KG1 (cell line): Measurements from ENCODE around the gene PDIA6.
"Not testable (repeated sequence)": the region's sequence is repeated elsewhere in the genome, so short reads cannot be mapped to it uniquely, and the experiment has no call there.

ENCODE experiments used
- DNase-seq: peaks from one replicate; lab custom pipeline; 2025; lab: John Stamatoyannopoulos, UW

Gene PDIA6

DNA sequence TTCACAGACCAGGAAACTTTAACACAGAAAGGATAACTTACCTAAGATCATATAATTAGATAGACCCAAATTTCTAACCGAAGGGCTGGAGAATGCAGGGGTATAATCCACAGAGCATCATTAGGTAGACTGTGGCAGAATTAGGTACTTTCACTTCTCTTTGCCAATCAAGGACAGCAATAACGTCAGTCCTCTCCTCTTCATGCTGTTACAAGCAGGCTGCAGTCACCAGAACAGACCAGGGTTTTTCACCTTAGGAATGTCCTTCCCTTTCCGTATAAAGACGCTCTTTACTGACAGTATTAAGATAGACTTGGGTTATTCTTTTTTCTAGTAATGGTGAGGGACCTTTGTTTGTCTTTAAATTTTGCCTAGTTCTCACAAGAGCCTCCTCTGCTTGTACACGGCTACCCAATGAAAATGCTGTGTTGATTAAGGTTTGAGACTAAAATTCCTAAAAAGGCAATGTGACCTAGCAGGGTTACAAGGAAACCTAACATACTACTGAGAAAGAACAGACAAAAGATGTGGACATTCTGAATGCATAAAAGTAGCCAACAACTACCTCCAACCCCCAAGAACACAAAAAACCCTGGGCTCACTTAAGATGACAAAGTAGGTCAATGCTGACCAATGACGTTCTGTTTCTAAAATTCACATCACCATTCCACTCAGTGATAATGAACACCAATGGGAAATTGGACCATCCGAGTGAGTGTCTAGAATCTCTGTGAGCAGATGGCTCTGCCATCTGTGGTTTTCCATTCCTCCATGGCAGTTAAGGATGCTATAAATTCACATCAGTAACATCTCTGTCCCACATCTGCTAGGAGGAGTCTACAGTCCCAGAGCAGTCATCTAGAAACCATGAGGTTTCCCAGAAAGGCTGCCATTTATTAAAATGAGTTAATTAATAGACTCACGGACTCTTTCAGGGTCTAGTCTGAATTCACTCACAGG lies 2.1 kb downstream of the PDIA6 start:
- DNase-seq = no peak

DNA sequence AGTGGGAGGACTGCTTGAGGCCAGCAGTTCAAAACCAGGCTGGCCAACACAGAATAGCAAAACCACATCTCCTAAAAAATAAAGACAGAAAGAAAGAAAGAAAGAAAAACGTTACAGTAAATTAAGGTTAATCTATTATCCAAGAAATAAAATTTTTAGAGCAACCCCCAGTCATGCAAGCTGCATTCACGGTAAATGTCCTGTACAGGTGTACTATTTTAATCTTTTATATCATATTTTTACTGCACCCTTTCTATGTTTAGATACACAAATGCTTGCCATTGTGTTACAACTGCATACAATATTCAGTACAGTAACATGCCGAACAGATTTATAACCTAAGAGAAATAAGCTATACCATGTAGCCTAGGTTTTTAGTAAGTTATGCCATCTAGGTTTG lies 6.0 kb downstream of the PDIA6 start:
- DNase-seq = no peak

DNA sequence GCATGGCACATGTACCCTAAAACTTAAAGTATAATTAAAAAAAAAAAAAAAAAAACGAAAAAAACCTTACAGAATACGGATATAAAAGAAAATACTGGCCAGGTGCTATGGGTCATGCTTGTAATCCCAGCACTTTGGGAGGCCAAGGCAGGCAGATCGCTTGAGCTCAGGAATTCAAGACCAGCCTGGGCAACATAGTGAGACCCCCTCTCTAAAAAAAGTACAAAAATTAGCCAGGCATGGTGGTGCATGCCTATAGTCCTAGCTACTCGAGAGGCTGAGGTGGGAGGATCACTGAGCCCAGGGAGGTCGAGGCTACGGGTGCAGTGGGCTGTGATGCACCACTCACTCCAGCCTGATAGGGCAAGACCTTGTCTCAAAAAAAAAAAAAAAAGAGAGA lies 6.6 kb downstream of the PDIA6 start:
- DNase-seq = not testable (repeated sequence)

DNA sequence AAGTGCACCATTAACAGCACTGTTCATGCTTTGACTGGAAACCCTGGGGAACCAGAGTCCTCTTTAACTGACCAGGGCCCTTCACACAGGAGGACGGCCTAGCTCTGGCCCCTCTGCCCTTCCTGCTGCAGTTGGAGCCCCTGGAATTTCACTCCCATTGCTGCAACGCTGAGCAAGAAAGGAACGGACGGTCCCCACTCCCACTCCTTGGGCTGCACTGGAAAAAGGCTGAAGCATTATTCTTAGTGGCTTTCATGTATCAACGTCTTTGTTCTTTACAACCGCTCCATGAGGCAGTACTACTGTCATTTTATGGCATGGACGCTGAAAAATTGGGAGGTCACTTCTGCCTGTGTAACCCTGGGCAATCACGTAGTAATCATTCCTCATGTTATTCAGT lies 9.9 kb downstream of the PDIA6 start:
- DNase-seq = no peak

DNA sequence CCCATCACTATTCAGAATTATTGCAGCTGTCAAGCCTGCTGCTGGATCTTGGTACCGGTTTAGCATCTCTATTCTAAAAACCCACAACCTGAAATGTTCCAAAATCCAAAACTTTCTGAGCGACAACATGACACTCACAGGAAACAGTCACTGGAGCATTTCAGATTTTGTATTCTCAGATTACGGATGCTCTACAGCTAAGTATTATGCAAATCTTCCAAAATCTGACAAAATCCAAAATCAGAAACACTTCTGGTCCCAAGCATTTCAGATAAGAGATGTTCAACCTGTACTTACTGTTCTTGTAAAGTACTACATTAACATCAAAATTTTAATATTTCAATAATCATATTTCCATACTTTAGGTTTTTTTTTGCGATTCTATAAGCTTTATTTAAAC lies 12.4 kb downstream of the PDIA6 start:
- DNase-seq = no peak

DNA sequence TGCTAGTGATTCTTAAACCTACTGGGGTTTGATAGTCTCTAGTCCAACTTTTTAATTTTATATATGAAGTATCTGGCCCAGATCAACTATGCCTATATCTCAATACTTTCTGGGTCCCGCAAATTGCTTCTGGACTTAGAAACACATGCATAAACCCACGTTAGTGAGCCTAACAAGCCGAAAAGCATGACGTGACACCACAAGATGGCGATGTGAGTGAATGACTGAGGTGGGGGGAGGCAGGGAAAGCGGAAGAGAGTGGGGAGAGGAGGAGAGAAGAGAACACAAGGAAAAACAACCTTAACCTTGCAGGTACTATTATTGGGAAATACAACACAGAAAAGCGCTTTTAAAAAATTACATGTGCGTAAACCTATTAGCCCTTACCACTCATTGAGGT lies 13.8 kb downstream of the PDIA6 start:
- DNase-seq = no peak

DNA sequence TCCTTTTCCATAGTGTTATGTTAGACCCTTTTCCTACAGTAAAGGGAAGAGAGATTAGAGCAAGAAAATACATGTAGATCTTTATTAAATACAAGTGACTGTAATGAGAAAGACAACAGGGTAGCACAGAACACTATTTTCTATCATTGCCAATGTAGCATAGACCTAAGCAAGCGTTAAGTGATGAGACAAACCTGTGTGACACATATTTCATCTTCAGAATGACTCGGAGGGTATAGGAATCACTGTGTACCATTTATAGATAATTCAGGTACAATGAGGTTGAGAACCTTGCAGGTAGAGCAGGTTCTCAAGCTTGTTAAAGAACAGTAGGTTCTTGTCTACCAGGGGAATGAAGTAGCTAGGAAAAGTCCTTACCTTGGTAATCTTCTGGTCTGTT lies 15.9 kb downstream of the PDIA6 start:
- no peak for DNase-seq

DNA sequence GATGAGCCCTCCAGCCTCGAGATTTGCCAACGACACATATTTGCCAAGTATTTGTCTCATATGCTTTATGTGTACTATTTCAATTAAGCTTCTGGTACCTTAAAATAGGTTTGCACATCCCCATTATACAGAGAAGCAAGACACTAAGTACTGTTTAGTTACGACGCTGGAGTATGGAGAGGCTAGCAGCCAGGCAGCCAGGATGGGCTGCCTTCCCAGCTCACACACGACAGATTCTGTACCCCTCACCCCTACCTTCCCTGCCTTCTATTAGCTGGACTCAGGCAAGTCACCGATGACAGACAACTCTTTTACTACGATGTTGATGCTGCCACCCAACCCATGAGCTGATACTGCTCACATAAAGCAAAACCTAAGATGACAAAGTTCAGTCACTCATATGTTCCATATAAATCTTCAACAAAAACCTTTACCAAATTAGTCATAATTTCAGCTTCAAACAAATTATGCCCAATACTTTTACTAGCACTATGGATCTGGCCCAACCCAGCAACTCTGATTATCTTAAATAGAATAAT lies 17.0 kb downstream of the PDIA6 start:
- no peak for DNase-seq

DNA sequence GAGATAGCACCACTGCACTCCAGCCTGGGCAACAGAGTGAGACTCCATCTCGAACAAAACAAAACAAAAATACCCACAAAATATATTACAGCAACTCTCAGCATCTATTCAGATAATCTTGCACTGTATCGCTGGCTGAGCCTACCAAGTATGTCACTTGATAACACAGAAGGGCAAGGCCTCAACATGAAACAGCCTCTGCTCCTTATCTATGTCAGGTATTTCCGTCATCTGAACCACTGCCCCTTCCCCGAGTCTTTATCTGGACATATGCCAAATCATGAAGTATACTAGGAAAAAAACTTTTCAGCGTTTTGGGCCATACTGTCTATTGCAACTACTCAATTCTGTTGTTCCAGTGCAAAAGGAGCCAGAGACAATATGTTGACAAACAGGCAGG lies 17.7 kb downstream of the PDIA6 start:
- no peak for DNase-seq

DNA sequence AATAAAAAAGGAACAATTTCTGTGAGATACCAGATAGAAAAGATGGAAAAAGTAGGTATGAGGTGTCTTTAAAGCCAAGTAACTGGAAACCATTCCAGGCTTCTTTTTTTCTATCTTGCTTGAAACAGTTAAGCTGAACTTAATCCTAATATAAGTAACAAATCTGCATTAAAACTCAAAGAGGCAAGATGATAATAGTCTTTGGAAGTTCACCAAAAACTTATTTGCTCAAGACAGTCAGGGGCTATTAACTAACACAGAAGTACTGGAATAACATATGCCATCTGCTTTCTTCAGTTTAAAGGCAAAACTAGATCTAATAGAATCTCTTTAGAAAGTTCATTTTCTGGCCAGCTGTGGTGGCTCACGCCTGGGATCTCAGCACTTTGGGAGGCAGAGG lies 18.8 kb downstream of the PDIA6 start:
- no peak for DNase-seq

DNA sequence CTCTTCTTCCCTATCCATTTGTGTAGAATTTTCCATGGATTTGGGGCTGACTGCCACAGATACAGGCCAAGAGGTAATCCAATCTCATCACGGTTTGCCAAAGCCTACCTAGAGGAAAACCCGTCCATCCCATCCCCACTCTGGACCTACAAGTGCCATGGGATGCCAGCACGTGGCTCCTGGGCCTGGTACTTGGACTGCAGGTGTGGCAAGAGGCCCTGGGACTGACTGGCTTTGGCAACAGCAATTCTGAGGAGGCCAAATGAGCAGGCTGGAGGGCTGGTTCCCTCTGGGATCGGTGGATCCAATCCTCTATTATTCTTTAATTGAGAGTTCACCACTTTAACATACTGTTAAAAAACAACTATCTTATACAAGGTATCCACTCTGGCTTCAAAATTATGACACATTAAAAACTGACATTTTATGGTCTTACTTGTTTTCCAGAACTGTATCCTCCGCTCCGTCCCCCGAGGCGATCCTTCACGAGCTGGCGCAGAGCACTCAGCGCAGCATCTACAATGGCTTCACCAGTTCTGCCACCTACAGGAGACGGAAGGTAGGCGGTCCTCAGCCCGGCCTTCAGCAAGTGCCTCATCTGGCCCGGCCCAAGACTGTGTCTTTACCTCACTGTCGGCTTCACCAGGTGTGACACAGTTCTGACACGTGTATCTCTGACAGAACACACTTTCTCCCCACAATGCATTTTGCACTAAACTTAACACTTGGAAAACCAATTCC lies 19.8 kb downstream of the PDIA6 start:
- DNase-seq = no peak

DNA sequence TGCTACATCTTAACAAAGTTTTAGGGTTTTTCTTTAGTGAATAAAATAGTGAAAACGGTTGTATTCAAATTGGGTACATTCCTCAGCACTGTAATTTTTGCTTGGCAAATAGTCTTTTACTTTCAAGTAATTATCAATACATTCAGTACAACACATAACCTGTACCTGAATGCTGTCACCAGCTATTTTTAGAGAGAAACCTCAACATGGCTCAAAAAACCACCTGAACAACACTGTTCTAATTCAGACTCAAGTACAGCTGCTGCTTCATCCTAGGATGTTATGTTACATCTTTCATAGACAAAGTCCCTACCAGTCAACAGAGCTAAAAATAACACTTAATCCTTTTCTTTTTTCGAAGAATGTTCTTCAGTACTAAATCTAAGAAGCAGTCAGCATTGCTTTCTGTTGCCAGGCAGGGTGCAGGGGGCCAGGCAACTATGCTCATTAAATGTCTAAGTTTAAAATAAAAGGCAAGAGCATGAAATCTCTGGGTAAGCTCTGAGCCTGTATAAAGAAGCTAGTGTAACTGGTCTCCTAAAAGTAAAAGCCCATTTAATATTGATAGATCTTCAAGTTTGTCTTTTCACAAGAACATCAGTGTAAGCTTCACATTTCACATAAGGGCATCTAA lies 20.5 kb downstream of the PDIA6 start:
- DNase-seq = no peak

DNA sequence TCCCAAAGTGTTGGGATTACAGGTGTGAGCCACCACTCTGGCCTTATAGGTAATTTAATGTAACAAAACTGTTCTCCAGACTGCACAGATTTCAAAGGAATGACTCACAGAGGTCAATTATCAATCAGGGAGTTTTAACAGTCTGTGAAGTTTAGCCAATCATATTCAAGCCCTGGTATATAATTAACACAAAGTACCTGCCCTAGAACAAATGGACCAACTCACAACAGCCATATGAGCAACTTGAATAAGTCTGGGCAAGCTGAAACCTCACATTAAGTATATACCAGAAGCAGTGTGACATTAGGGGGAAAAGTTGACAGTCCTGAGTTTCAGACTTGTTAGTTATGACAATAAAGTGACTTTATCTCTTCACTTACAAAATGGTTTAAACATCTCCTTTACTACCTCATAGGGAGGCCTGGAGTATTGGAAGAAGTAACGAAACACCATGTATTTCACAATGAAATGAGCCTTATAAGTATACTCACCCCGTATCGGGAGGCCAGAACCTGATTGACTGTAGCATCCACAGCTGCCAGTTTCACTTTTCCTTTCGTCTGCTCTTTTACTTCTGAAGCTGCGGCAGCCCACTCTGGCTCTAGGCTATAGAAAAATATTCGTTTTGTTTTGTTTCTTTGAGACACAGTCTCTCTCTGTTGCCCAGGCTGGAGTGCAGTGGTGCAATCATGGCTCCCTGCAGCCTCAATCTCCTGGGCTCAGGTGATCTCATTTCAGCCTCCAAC lies 22.2 kb downstream of the PDIA6 start:
- no peak for DNase-seq

DNA sequence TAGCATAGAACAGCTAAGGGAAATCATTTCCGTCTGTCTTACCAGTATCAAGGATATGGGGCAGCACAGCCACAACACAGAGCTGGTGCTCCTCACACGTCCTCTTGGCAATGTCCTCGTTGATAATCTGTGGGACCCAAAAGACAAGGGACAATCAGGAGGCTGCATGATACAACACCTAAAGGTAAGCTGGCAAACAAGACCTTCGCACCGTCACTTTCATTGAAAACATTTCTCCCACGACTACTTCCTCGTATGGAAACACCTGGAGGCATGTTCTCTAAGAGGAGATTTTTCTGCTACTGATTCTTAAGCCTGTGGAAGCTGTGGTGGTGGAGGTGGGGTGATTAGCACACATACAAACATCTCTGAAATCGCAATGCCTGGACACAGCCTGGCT lies 23.7 kb downstream of the PDIA6 start:
- no peak for DNase-seq

DNA sequence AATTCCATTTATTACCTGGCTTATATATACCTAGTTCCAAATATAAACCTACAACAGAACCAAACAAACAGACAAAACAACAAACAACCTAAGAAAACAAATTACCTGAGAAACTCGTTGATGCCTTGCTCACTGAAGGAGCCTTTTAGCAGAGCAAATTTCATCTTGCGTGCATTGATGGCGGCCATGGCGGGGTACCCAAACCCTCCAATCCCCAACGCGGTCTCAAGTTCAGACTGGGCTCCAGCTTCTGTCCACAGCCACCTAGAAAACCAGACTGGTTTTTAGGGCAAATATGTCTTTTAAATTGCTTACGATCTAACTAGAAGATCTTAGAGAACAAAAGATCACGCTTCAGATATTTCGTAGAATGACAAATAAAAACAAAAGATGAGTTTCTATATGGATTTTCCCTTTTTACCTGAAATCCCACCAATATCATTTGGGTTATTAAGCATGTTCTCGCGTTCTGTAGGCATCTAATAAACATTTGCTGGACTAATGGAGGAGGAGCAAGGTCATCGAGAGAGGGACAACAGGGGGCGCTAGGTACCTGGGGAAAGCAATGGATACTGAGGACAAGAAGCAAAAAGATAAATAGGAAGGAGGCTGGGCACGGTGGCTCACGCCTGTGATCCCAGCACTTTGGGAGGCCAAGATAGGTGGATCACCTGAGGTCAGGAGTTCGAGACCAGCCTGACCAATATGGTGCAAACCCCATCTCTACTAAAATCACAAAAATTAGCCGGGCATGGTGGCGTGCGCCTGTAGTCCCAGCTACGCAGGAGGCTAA lies 25.2 kb downstream of the PDIA6 start:
- DNase-seq = no peak

DNA sequence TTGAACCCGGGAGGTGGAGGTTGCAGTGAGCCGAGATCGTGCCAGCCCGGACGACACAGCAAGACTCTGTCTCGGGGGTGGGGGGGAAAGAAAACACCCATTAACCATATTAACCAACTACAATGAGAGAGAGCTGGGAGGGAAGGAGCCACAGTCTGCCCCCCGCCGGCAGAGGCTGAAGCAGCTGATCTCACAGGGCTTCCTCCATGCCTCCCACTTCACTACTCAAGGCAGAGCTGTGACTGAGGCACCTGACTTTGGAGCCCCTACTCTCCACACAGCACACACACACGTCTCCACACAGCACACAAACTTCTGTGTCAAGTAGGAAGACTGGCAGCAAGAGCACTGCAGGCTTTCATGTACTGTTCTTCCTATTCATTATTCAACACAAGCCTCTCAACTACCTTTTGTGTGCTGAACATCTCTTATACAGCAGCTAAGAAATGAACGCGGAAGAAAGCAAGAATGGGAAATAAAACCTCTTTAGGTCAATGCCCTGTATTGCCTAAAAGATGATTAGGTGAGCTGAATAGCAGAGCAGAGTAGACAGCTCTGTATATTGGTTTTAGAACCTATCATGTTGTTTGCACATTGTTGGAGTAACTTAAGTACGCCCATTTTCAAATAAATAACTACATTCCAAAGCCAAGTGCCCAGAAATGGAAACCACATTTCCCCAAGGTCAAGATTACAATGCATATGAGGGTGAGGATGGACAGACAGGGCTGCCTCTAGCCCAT lies 26.2 kb downstream of the PDIA6 start:
- no peak for DNase-seq

DNA sequence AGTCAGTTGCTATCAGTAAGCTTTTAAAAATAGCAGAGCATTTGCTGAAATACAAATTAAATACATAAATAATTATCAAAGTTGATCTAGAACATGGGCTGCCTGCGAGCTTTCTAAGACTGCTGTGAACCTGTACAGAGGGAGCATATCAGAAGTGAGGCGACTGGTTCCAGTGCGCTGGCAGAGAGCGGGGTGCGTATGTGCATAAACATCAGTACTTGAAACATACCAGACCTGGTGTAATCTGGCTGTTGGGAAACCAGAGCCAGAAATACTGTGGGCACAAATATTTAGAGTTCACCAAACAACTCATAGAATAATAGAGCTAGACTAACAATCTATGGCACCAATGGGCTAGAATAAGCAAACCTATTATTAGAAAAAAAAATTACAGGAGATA lies 27.3 kb downstream of the PDIA6 start:
- no peak for DNase-seq

DNA sequence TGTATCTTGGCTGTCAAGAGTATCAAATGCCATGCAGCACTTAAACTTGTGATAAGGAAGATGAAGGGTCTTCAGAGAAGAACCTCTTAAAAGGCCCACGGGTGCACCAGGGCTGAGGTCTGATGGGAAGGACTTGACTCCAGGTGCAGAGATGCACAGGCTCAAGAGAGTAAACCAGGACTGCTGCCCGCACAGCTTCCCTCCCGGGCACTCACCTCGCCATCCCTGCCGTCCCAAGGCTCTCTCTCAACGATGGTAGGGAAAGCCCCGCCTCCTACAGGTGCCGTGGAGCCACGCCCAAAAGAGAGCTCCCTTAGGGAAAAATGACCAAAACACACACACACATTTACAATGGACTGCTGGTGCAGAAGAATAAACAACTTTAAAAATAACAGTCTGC lies 27.9 kb downstream of the PDIA6 start:
- DNase-seq = no peak

DNA sequence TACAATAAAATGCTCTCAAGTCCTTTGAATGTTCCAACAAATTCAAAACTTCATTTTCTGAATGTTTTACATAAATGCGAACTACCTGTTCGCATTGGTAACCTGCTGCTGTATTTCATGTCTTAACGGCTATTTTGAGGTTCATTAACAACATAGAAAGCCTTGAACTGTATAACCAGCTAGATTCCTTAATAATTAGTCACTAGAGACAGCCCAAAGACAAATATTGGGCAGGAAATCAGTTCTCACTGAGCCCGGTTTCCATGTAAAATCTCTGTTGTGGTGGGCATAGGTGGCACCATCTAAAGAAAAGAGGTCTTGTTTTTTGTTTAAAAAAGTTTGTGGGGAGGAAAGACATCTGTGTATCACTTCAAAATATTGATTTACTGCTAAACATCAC lies 29.2 kb downstream of the PDIA6 start:
- no peak for DNase-seq

DNA sequence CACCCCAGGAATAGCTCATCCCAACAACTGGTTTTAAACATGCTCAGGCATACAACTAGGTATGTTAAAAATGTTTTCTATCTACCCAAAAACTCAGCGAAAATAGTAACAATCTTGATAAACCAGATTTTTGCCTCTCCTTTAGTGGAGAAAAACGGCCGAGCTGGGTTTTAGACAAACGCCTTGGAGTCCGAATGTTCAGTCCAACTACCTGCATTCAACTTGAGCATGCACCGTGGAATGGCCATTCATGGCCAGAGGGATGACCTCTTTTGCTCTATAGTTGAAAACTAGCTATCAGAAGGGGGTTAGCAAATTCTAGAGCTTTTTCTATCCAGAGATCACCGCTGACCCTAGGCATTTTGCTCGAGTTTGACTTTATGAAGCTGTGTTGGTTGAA lies 30.8 kb downstream of the PDIA6 start:
- no peak for DNase-seq
